H9 (cell line): Measurements from ENCODE around the gene CHRND. TPM values are rescaled to one million over a fixed set of nuclear protein-coding genes. Genes with fewer than 3 reads are reported as not detected.

Source experiments
- DNase-seq: peaks from one replicate; pipeline ENCODE4 v3.0.0-alpha.2; 2017
- H2AFZ ChIP-seq: one replicate; pipeline ENCODE4 v1.6.1; 2013; ENCODE audit warnings: mild to moderate bottlenecking, low read length, control low read depth, moderate library complexity
- H2AK5ac ChIP-seq: 2 replicates; pipeline ENCODE4 v1.6.1; 2013; ENCODE audit warnings: low read length, control low read depth, mixed read lengths; ENCODE audit not compliant: insufficient read length
- H2BK120ac ChIP-seq: one replicate; pipeline ENCODE4 v1.6.1; 2013; ENCODE audit warnings: low read depth, mild to moderate bottlenecking, low read length, control low read depth, inconsistent platforms; ENCODE audit not compliant: poor library complexity, severe bottlenecking
- H2BK12ac ChIP-seq: 2 replicates; pipeline ENCODE4 v1.6.1; 2013; ENCODE audit warnings: low read length, control low read depth, mixed read lengths, low read depth; ENCODE audit not compliant: insufficient read length
- H2BK15ac ChIP-seq: 2 replicates; pipeline ENCODE4 v1.6.1; 2013; ENCODE audit warnings: low read depth, low read length, control low read depth
- H2BK20ac ChIP-seq: one replicate; pipeline ENCODE4 v1.6.1; 2013; ENCODE audit warnings: low read depth, mild to moderate bottlenecking, low read length, control low read depth, inconsistent platforms; ENCODE audit not compliant: poor library complexity, severe bottlenecking
- H2BK5ac ChIP-seq: 2 replicates; pipeline ENCODE4 v1.6.1; 2013; ENCODE audit warnings: low read length, control low read depth, mixed read lengths; ENCODE audit not compliant: insufficient read length
- H3K14ac ChIP-seq: 2 replicates; pipeline ENCODE4 v1.6.1; 2013; ENCODE audit warnings: low read length, control low read depth; ENCODE audit not compliant: insufficient read depth
- H3K18ac ChIP-seq: 2 replicates; pipeline ENCODE4 v1.6.1; 2013; ENCODE audit warnings: low read depth, mild to moderate bottlenecking, mixed read lengths, low read length, control low read depth; ENCODE audit not compliant: insufficient read length
- H3K23ac ChIP-seq: 2 replicates; pipeline ENCODE4 v1.6.1; 2013; ENCODE audit warnings: low read length, control low read depth, mixed read lengths, low read depth; ENCODE audit not compliant: insufficient read length
- H3K23me2 ChIP-seq: 2 replicates; pipeline ENCODE4 v1.6.1; 2013; ENCODE audit warnings: low read depth, mild to moderate bottlenecking, mixed read lengths, low read length, control low read depth; ENCODE audit not compliant: insufficient read length, poor library complexity, severe bottlenecking
- H3K27ac ChIP-seq: 2 replicates; pipeline ENCODE4 v1.5.1; 2013; ENCODE audit warnings: low read length, control low read depth, mixed read lengths, low read depth; ENCODE audit not compliant: insufficient read length
- H3K27me3 ChIP-seq: 2 replicates; pipeline ENCODE4 v1.6.1; 2013; ENCODE audit warnings: low read length, control low read depth, inconsistent platforms; ENCODE audit not compliant: insufficient read depth
- H3K4ac ChIP-seq: 2 replicates; pipeline ENCODE4 v1.6.1; 2013; ENCODE audit warnings: low read depth, mild to moderate bottlenecking, control low read depth, inconsistent platforms, low read length, moderate library complexity
- H3K4me1 ChIP-seq: 2 replicates; pipeline ENCODE4 v1.6.1; 2013; ENCODE audit warnings: low read length, control low read depth, inconsistent platforms; ENCODE audit not compliant: insufficient read depth
- H3K4me2 ChIP-seq: 2 replicates; pipeline ENCODE4 v1.6.1; 2013; ENCODE audit warnings: low read length, control low read depth, mixed read lengths; ENCODE audit not compliant: insufficient read length, insufficient read depth
- H3K56ac ChIP-seq: 2 replicates; pipeline ENCODE4 v1.6.1; 2013; ENCODE audit warnings: low read depth, mild to moderate bottlenecking, mixed read lengths, low read length, control low read depth; ENCODE audit not compliant: insufficient read length
- H3K79me1 ChIP-seq: 2 replicates; pipeline ENCODE4 v1.6.1; 2013; ENCODE audit warnings: low read depth, mild to moderate bottlenecking, moderate library complexity, low read length, control low read depth, inconsistent platforms; ENCODE audit not compliant: insufficient read depth, poor library complexity, severe bottlenecking
- H3K79me2 ChIP-seq: 2 replicates; pipeline ENCODE4 v1.6.1; 2013; ENCODE audit warnings: low read length, control low read depth, inconsistent platforms; ENCODE audit not compliant: insufficient read depth
- H3K9ac ChIP-seq: 2 replicates; pipeline ENCODE4 v1.6.1; 2013; ENCODE audit warnings: low read length, control low read depth, mixed read lengths; ENCODE audit not compliant: insufficient read length; ENCODE audit errors: extremely low read depth
- H3K9me3 ChIP-seq: one replicate; pipeline ENCODE4 v1.6.1; 2013; ENCODE audit warnings: low read depth, low read length, inconsistent platforms; ENCODE audit not compliant: control insufficient read depth
- H3T11ph ChIP-seq: one replicate; pipeline ENCODE4 v1.6.1; 2013; ENCODE audit warnings: mild to moderate bottlenecking, low read length, control low read depth, inconsistent platforms
- H4K20me1 ChIP-seq: one replicate; pipeline ENCODE4 v1.6.1; 2013; ENCODE audit not compliant: control insufficient read depth, insufficient read length, insufficient read depth
- H4K5ac ChIP-seq: 2 replicates; pipeline ENCODE4 v1.6.1; 2013; ENCODE audit warnings: low read depth, mild to moderate bottlenecking, mixed read lengths, low read length, control low read depth; ENCODE audit not compliant: insufficient read length
- H4K8ac ChIP-seq: replicated peaks from 2 replicates; pipeline ENCODE4 v1.6.1; 2013; ENCODE audit warnings: low read length, control low read depth, mixed read lengths, low read depth; ENCODE audit not compliant: insufficient read length
- H4K91ac ChIP-seq: 2 replicates; pipeline ENCODE4 v1.6.1; 2013; ENCODE audit warnings: low read depth, mild to moderate bottlenecking, moderate library complexity, mixed read lengths, low read length, control low read depth; ENCODE audit not compliant: insufficient read length
- H3K27ac Mint-ChIP-seq, 3 experiments: 2 replicates in 2 of 3; 3 replicates in 1 of 3; pipeline ENCODE4 v1.8.0; 2020 to 2021; ENCODE audit warnings: mixed read lengths in 3 of 3, mild to moderate bottlenecking in 1 of 3, moderate library complexity in 1 of 3
- H3K27me3 Mint-ChIP-seq: 2 replicates; pipeline ENCODE4 v1.8.0; 2021; ENCODE audit warnings: low read depth, mild to moderate bottlenecking, moderate library complexity, mixed read lengths
- H3K36me3 Mint-ChIP-seq, 3 experiments: 2 replicates in 2 of 3; 3 replicates in 1 of 3; pipeline ENCODE4 v1.8.0; 2020 to 2021; ENCODE audit warnings: low read depth in 3 of 3, mixed read lengths in 3 of 3; ENCODE audit not compliant: insufficient read depth in 1 of 3
- H3K4me1 Mint-ChIP-seq, 2 experiments: 2 replicates each; pipeline ENCODE4 v1.8.0; 2020; ENCODE audit warnings: mixed read lengths in 2 of 2
- H3K4me3 Mint-ChIP-seq, 2 experiments: 2 replicates in 1 of 2; 3 replicates in 1 of 2; pipeline ENCODE4 v1.8.0; 2020 to 2021; ENCODE audit warnings: mild to moderate bottlenecking in 2 of 2, mixed read lengths in 2 of 2, moderate library complexity in 1 of 2
- H3K9me3 Mint-ChIP-seq, 2 experiments: 2 replicates in 1 of 2; 3 replicates in 1 of 2; pipeline ENCODE4 v1.8.0; 2020; ENCODE audit warnings: mild to moderate bottlenecking in 2 of 2, mixed read lengths in 2 of 2, moderate library complexity in 1 of 2
- WGBS: extraction: QIAGEN DNeasy Blood & Tissue Kit; methylation state at CpG from one replicate; pipeline ENCODE4 v1.1.7; 2013; ENCODE audit warnings: missing lambda C conversion rate, low lambda C conversion rate, mixed read lengths; ENCODE audit not compliant: insufficient read length; ENCODE audit errors: extremely low coverage; 5-methylcytosine and 5-hydroxymethylcytosine counted together
- total RNA-seq: library from RNA; stranded (reverse); gene quantifications from 2 replicates; pipeline ENCODE4 v1.2.1, GENCODE V29; 2021
- TF ChIP-seq, protein P1 (sequence below): fragments of 200-600 bp; sonication (generic); conservative IDR thresholded peaks from 3 replicates; pipeline ENCODE4 v1.8.0; 2021; ENCODE audit warnings: antibody characterized with exemption, mild to moderate bottlenecking

The CHRND gene
- total RNA-seq, 1 experiment from 2014 or later = not detected

DNA sequence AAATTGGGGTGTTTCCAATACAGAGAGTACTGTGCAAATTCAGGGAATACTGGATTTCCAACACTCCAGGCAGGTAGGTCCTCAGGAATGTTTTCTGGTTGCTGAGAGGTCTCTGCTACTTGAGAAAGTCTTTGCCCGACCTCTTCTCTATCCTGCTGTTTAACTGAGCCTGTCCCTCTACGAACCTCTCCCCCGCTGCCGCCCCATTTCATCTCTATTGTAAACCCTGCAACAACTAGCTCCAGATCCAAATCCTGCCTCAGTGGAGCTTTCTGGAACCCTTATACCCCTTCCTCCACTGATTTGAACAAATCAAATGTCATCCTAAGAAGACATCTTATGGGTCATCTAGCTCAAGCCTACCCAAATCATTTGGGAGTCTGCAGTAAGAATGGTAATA is 25.8 kb downstream of the CHRND start:
- peaks cover 17 to 18% of the 10 kb centered on the region in 2 experiments for H3K9me3 Mint-ChIP-seq
- H3K79me2 ChIP-seq = peaks cover 13% of the 10 kb centered on the region; the same call in 1 of the 2 replicates

More for the DNA sequence above, 25.8 kb downstream of the CHRND start:
- Histone ChIP-seq H3K14ac (no peak overlapping the region), H2AK5ac (no peak overlapping the region), H2BK20ac (no peak overlapping the region), H3K56ac (no peak overlapping the region), H3K27me3 (no peaks in the 10 kb centered on the region), H4K5ac (no peak overlapping the region), H3K79me1 (peaks cover 6% of the 10 kb centered on the region), H3T11ph (no peak overlapping the region), H2AFZ (no peak overlapping the region), H2BK120ac (no peak overlapping the region), H3K18ac (no peak overlapping the region), H3K4me2 (peak overlapping the region; percentile 94), H3K4ac (no peak overlapping the region), H2BK12ac (no peak overlapping the region), H2BK5ac (no peak overlapping the region), H2BK15ac (no peak overlapping the region), H3K4me1 (no peaks in the 10 kb centered on the region; the same call in 1 of the 2 replicates), H4K20me1 (no peaks in the 10 kb centered on the region), H4K8ac (no peak overlapping the region), H3K23me2 (peaks cover 9% of the 10 kb centered on the region), H3K27ac (no peak overlapping the region), H4K91ac (no peak overlapping the region), H3K9me3 (no peaks in the 10 kb centered on the region), H3K23ac (no peak overlapping the region), H3K9ac (no peak overlapping the region)
- peaks cover 12 to 16% of the 10 kb centered on the region in 2 experiments for H3K4me1 Mint-ChIP-seq
- H3K36me3 Mint-ChIP-seq = peaks cover 33 to 52% (median 36%) of the 10 kb centered on the region in 3 experiments
- DNase-seq = no peak
- H3K27me3 Mint-ChIP-seq = no peaks in the 10 kb centered on the region
- WGBS = no CpG with 5 or more reads among the region's 4 CpGs
- H3K27ac Mint-ChIP-seq = no peak overlapping the region; a peak in 2 of 7 replicates
- H3K4me3 Mint-ChIP-seq = peak overlapping the region; percentile 95 to 99
- TF ChIP-seq, protein P1, sequence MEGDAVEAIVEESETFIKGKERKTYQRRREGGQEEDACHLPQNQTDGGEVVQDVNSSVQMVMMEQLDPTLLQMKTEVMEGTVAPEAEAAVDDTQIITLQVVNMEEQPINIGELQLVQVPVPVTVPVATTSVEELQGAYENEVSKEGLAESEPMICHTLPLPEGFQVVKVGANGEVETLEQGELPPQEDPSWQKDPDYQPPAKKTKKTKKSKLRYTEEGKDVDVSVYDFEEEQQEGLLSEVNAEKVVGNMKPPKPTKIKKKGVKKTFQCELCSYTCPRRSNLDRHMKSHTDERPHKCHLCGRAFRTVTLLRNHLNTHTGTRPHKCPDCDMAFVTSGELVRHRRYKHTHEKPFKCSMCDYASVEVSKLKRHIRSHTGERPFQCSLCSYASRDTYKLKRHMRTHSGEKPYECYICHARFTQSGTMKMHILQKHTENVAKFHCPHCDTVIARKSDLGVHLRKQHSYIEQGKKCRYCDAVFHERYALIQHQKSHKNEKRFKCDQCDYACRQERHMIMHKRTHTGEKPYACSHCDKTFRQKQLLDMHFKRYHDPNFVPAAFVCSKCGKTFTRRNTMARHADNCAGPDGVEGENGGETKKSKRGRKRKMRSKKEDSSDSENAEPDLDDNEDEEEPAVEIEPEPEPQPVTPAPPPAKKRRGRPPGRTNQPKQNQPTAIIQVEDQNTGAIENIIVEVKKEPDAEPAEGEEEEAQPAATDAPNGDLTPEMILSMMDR = no peak
